Measurements from ENCODE around the gene ZFR. TPM values are rescaled to one million over a fixed set of nuclear protein-coding genes. Genes with fewer than 3 reads are reported as not detected.
A peak's percentile ranks its signal among the peaks of the same experiment; 100 is the strongest.

Gene ZFR
- total RNA-seq, 2 donors from 2014 or later, result 45.0 to 51.8 TPM

DNA sequence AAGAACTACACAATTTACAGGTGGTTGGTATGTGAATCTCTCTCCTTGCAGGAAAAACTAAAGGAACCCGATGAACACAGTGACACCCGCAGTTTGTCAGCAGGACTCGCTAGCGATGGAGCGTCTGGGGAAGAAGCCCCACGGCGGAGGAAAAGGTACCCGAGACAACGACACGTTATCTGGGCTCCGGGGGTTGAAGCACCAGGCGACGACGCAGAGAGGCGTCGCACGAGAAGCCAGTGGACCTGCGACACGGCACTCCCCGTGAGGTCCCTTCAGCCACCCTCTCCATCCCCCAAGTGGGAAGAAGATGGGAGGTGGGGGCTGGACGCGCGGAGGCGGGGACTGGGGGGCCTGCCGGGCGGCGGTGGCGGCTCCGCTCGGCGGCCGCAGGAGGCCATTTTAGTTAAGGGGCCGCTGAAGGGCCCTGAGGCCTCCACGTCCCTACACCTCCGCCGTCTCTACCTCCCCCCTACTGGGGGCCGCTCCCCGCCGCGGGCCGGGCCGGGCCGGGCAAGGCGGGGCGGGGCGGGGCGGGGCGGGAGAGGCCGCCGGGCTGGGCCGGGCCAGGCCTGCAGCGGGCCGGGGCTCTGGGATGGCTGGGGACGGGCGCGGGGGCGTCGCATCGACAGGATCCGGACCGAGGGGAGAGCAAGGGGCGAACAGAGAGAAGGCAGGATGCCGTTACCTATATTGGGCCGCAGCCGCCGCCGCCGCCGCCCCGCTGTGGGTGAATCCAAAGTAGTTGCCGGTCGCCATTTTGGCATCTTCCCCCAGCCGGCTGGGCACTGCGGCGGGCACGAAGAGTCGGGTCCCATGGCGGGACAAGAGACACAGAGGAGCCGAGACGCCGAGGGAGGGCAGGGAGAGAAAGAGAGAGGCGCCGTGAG lies 754 bp downstream of the ZFR start:
- Histone ChIP-seq H3K4me1 (peaks cover 10% of the 10 kb centered on the region), H3K27me3 (no peaks in the 10 kb centered on the region), H3K9me3 (no peaks in the 10 kb centered on the region), H3K36me3 (no peaks in the 10 kb centered on the region), H3K4me3 (peak overlapping the region; percentile 93), H3K27ac (peak overlapping the region; percentile 94), H3K9ac (ENCODE audit: low read depth in 2 of 2, low read length in 2 of 2) (peak overlapping the region; percentile 74 to 95)
- intact Hi-C loops (cut with DNase I), result no loop called here
- TF ChIP-seq, protein P1, sequence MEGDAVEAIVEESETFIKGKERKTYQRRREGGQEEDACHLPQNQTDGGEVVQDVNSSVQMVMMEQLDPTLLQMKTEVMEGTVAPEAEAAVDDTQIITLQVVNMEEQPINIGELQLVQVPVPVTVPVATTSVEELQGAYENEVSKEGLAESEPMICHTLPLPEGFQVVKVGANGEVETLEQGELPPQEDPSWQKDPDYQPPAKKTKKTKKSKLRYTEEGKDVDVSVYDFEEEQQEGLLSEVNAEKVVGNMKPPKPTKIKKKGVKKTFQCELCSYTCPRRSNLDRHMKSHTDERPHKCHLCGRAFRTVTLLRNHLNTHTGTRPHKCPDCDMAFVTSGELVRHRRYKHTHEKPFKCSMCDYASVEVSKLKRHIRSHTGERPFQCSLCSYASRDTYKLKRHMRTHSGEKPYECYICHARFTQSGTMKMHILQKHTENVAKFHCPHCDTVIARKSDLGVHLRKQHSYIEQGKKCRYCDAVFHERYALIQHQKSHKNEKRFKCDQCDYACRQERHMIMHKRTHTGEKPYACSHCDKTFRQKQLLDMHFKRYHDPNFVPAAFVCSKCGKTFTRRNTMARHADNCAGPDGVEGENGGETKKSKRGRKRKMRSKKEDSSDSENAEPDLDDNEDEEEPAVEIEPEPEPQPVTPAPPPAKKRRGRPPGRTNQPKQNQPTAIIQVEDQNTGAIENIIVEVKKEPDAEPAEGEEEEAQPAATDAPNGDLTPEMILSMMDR (IDR thresholded peaks at IDR 0.05), result no peak
- peak; percentile 52 for DNase-seq

- intact Hi-C loops (cut with DNase I), result no loop called here
- Histone ChIP-seq H3K9me3 (no peaks in the 10 kb centered on the region), H3K9ac (ENCODE audit: low read depth in 2 of 2, low read length in 2 of 2) (peak overlapping the region in 1 of 2 donors; percentile 66), H3K4me3 (peak overlapping the region; percentile 93), H3K27me3 (no peaks in the 10 kb centered on the region), H3K36me3 (no peaks in the 10 kb centered on the region), H3K27ac (peak overlapping the region; percentile 94), H3K4me1 (peaks cover 10% of the 10 kb centered on the region)
- TF ChIP-seq, protein P1 (IDR thresholded peaks at IDR 0.05), result no peak
- no peak for DNase-seq
These were observed 1.4 kb downstream of the ZFR start for GRCh38 chr5:32443145-32443540.

DNA sequence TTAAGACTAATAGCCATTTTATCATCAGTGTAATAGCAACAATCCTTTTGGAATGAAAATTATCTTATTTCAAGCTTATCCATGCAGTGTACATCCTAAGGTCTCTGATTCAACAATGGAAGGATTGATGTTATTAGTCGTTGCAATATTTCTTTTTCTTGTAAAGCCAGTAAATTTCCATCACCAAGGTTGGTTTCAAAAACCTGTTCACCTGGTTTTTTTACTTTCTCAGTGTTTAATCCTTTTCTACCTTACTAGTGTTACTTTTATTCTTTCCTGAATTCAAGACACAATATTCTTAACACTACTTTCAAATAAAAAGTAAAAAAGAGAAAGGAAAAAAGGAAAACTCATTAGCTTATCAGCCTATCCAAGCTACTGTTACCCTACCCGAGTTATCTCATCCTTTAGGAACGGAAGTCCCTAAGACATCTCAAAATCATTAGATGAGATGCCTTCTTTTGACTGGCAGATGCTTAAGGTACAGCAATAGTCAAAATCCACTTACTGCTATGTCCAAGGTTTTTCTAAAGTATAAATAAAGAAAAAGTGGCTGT lies 5.4 kb downstream of the ZFR start:
- DNase-seq, result no peak
- Histone ChIP-seq H3K36me3 (no peaks in the 10 kb centered on the region), H3K27ac (no peak overlapping the region), H3K4me1 (peaks cover 10% of the 10 kb centered on the region), H3K27me3 (no peaks in the 10 kb centered on the region), H3K9me3 (no peaks in the 10 kb centered on the region), H3K9ac (ENCODE audit: low read depth in 2 of 2, low read length in 2 of 2) (no peak overlapping the region), H3K4me3 (no peak overlapping the region)
- intact Hi-C loops (cut with DNase I), result no loop called here
- TF ChIP-seq, protein P1 (IDR thresholded peaks at IDR 0.05), result no peak

DNA sequence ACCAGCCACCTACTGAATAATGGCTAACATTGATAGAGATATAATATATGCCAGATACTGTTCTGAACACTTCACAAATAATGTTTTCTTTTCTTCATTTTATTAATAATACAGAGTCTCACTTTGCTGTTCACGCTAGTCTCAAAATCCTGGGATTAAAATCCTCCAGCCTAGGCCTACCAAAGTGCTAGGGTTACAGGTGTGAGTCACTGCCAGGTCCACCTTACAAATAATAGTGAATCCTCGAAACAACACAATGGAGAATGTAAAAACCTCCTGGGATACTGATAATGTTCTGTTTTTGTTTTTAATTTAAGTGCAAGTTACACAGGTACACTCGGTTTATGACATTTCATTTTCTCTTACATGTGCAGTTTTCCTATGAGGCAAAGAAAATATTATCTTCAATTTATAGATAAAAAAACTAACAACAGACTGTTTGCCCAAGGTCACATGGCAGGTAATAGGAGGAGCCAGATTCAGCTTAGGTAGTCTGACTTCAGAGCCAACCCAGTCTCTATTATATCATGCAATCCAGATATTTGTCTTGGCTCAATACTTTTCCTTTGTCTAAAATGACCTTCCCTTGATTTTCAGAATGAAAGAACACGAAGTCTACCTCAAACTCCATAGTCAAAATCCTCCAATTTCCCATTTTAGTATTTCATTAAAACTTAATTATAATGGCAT lies 7.8 kb downstream of the ZFR start:
- intact Hi-C loops (cut with DNase I), result no loop called here
- Histone ChIP-seq H3K9me3 (no peaks in the 10 kb centered on the region), H3K27ac (peak overlapping the region; percentile 5), H3K9ac (ENCODE audit: low read depth in 2 of 2, low read length in 2 of 2) (no peak overlapping the region), H3K36me3 (no peaks in the 10 kb centered on the region), H3K27me3 (no peaks in the 10 kb centered on the region), H3K4me3 (no peak overlapping the region), H3K4me1 (peaks cover 3% of the 10 kb centered on the region)
- TF ChIP-seq, protein P1 (IDR thresholded peaks at IDR 0.05), result no peak
- DNase-seq, result peak; percentile 32

DNA sequence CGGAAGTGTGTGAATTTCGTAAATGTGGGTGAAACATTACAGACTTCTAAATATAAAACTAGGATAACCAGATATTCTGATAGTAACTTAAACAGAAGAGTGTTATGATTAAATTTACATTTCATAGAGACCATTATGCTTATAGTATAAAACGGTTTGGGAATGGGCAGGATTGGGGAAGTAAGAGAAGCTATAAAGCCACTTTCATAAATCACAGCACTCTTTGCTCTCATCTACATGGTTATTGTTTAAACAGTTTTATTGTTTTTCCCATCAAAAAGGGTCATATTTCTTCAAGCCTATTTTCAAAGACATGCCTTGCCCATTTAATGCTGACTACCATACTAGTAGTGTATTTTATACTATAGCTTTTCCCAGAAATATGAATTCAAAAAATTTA lies 9.2 kb downstream of the ZFR start:
- Histone ChIP-seq H3K27ac (peak overlapping the region; percentile 4), H3K4me1 (no peaks in the 10 kb centered on the region), H3K9ac (ENCODE audit: low read depth in 2 of 2, low read length in 2 of 2) (no peak overlapping the region), H3K27me3 (no peaks in the 10 kb centered on the region), H3K36me3 (no peaks in the 10 kb centered on the region), H3K4me3 (no peak overlapping the region), H3K9me3 (no peaks in the 10 kb centered on the region)
- DNase-seq, result no peak
- TF ChIP-seq, protein P1 (IDR thresholded peaks at IDR 0.05), result no peak
- intact Hi-C loops (cut with DNase I), result no loop called here

Data from colonic mucosa (tissue), 4 donors.